ENCODE results near the gene CRB3.

The CRB3 gene

GRCh38 chr19:6470173-6470572 lies 6.1 kb downstream of the CRB3 start:
- no peak for DNase-seq

- DNase-seq, result no peak
Observed at GRCh38 chr19:6471076-6471475, 7.0 kb downstream of the CRB3 start.

- no peak for DNase-seq
Observed at GRCh38 chr19:6472713-6473112, 8.6 kb downstream of the CRB3 start.

GRCh38 chr19:6473647-6474046 lies 9.6 kb downstream of the CRB3 start:
- no peak for DNase-seq

- DNase-seq, result no peak
Observed at GRCh38 chr19:6475321-6476108, 11.4 kb downstream of the CRB3 start.

- DNase-seq, result no peak
Observed at GRCh38 chr19:6476155-6476895, 12.3 kb downstream of the CRB3 start.

GRCh38 chr19:6476896-6477431 lies 12.9 kb downstream of the CRB3 start:
- DNase-seq, result no peak

GRCh38 chr19:6478815-6479214 lies 14.7 kb downstream of the CRB3 start:
- DNase-seq, result no peak

GRCh38 chr19:6479836-6480398 lies 15.8 kb downstream of the CRB3 start:
- DNase-seq, result no peak

- no peak for DNase-seq
Observed at GRCh38 chr19:6480848-6481415, 16.9 kb downstream of the CRB3 start.

- DNase-seq, result no peak
Observed at GRCh38 chr19:6481541-6482342, 17.7 kb downstream of the CRB3 start, which contains the start of gene DENND1C. Gene DENND1C (minus strand): TSS chr19:6481787. CDS start chr19:6481695, 92 bp downstream.

- no peak for DNase-seq
Observed at GRCh38 chr19:6482343-6482686, 18.2 kb downstream of the CRB3 start.

GRCh38 chr19:6483235-6483634 lies 19.2 kb downstream of the CRB3 start:
- DNase-seq, result no peak

- no peak for DNase-seq
Observed at GRCh38 chr19:6484230-6484629, 20.2 kb downstream of the CRB3 start.

- DNase-seq, result no peak
Observed at GRCh38 chr19:6484831-6485230, 20.8 kb downstream of the CRB3 start.

GRCh38 chr19:6489278-6490061 lies 25.4 kb downstream of the CRB3 start:
- no peak for DNase-seq

GRCh38 chr19:6490134-6490533 lies 26.1 kb downstream of the CRB3 start:
- no peak for DNase-seq

GRCh38 chr19:6491802-6492592 lies 27.9 kb downstream of the CRB3 start:
- no peak for DNase-seq

GRCh38 chr19:6494438-6495036 lies 30.5 kb downstream of the CRB3 start:
- no peak for DNase-seq

GRCh38 chr19:6495947-6496346 lies 31.9 kb downstream of the CRB3 start:
- no peak for DNase-seq

All from NCI-H446 treated with DMSO at 0.1 percent for 48 hours (cell line).